Neural cell (in vitro differentiated cells): ENCODE results near the gene IDH3B.

Experiments
- EP300 ChIP-seq: fragments of 450-650 bp; conservative IDR thresholded peaks from 2 replicates; pipeline ENCODE4 v1.6.1; 2014; ENCODE audit warnings: antibody characterized with exemption, mild to moderate bottlenecking, moderate library complexity; ENCODE audit not compliant: poor library complexity, severe bottlenecking
- EZH2 ChIP-seq: fragments of 200-600, 300-800 bp; shearing (Covaris generic), sonication (generic); IDR thresholded peaks from 2 replicates; pipeline ENCODE4 v1.6.1; 2014; ENCODE audit warnings: antibody characterized with exemption, low read length, borderline replicate concordance, mild to moderate bottlenecking; ENCODE audit not compliant: insufficient read depth, poor library complexity, severe bottlenecking
- POLR2AphosphoS5 ChIP-seq: IDR thresholded peaks from 2 replicates; pipeline ENCODE4 v1.6.1; 2012
- SMC3 ChIP-seq: fragments of 450-650 bp; conservative IDR thresholded peaks from 2 replicates; pipeline ENCODE4 v1.6.1; 2014; ENCODE audit warnings: antibody characterized with exemption, mild to moderate bottlenecking, moderate library complexity; ENCODE audit not compliant: poor library complexity
- TAF1 ChIP-seq: IDR thresholded peaks from 2 replicates; pipeline ENCODE4 v1.6.1; 2012; ENCODE audit warnings: low read depth
- TF ChIP-seq, protein P1 (sequence below): fragments of 450-650 bp; IDR thresholded peaks from 2 replicates; pipeline ENCODE4 v1.5.1; 2014; ENCODE audit warnings: antibody characterized with exemption, mild to moderate bottlenecking, moderate library complexity; ENCODE audit not compliant: poor library complexity, severe bottlenecking

DNA sequence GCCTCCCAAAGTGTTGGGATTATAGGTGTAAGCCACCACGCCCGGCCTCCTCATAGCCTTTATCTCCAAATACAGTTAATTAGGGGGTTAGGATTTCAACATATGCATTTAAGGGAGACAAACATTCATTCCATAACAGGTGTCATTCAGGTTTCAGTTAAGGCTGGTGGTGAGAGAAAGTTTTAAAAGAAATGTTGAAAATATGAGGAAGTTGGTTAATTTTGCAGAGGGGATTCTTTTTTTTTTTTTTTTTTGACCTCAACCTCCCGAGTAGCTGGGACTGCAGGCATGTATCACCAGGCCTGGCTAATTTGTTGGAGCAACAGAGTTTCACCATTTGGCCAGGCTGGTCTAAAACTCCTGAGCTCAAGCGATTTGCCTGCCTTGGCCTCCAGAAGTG lies 16.0 kb upstream of the IDH3B start:
- TF ChIP-seq EZH2 (no peak), SMC3 (no peak), POLR2AphosphoS5 (no peak), TAF1 (no peak), EP300 (no peak)
- TF ChIP-seq, protein P1, sequence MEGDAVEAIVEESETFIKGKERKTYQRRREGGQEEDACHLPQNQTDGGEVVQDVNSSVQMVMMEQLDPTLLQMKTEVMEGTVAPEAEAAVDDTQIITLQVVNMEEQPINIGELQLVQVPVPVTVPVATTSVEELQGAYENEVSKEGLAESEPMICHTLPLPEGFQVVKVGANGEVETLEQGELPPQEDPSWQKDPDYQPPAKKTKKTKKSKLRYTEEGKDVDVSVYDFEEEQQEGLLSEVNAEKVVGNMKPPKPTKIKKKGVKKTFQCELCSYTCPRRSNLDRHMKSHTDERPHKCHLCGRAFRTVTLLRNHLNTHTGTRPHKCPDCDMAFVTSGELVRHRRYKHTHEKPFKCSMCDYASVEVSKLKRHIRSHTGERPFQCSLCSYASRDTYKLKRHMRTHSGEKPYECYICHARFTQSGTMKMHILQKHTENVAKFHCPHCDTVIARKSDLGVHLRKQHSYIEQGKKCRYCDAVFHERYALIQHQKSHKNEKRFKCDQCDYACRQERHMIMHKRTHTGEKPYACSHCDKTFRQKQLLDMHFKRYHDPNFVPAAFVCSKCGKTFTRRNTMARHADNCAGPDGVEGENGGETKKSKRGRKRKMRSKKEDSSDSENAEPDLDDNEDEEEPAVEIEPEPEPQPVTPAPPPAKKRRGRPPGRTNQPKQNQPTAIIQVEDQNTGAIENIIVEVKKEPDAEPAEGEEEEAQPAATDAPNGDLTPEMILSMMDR, result no peak
